Measurements from ENCODE around the gene NTHL1. TPM values are rescaled to one million over a fixed set of nuclear protein-coding genes. Genes with fewer than 3 reads are reported as not detected.

NTHL1 gene
- total RNA-seq, 6 donors from 2014 or later: 17.8 to 43.6 (median 28.8) TPM

DNA sequence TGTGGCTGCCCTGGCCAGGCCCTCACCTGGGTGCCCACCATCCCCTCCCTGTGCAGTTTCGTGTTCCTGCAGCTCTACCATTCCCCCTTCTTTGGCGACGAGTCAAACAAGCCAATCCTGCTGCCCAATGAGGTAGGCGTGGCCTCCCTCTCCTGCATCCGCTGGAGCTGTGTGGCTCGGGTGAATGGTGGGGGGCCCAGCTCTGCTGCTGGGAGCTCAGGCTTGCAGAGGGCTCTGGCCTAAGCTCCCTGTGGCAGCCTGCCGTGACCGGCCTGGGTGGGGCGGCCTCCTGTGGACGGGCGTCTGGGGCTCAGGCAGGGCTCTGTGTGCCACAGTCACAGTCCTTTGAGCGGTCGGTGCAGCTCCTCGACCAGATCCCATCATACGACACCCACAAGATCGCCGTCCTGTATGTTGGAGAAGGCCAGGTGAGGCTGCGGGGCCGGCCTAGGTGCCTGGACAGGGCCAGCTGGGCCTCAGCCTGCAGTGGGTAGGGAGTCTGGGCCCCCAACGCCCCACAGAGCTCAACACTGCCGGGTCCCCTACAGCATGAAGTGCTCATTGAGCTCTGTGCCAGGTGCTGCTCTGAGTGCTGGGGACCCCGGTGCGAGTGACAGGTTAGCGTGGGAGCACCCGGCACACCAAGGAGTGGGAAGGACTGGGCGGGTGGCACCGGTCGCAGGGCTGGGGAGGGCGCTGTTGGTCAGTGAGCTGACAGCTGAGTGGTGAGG is 37.4 kb upstream of the NTHL1 start:
- peaks cover 11 to 99% (median 86%) of the 10 kb centered on the region in 4 donors for H3K36me3 ChIP-seq
- ATAC-seq (ENCODE audit: low FRiP score in 2 of 2): no peak
- TF ChIP-seq POLR2A (IDR thresholded peaks at IDR 0.05) (no peak), POLR2AphosphoS5 (IDR thresholded peaks at IDR 0.05) (no peak), EP300 (IDR thresholded peaks at IDR 0.05) (no peak)
- TF ChIP-seq, protein P1, sequence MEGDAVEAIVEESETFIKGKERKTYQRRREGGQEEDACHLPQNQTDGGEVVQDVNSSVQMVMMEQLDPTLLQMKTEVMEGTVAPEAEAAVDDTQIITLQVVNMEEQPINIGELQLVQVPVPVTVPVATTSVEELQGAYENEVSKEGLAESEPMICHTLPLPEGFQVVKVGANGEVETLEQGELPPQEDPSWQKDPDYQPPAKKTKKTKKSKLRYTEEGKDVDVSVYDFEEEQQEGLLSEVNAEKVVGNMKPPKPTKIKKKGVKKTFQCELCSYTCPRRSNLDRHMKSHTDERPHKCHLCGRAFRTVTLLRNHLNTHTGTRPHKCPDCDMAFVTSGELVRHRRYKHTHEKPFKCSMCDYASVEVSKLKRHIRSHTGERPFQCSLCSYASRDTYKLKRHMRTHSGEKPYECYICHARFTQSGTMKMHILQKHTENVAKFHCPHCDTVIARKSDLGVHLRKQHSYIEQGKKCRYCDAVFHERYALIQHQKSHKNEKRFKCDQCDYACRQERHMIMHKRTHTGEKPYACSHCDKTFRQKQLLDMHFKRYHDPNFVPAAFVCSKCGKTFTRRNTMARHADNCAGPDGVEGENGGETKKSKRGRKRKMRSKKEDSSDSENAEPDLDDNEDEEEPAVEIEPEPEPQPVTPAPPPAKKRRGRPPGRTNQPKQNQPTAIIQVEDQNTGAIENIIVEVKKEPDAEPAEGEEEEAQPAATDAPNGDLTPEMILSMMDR (IDR thresholded peaks at IDR 0.05): no peak
- H3K4me1 ChIP-seq: peaks cover 19 to 31% (median 24%) of the 10 kb centered on the region in 4 donors
- H3K27me3 ChIP-seq: no peaks in the 10 kb centered on the region
- H3K27ac ChIP-seq: no peak overlapping the region
- whole genome bisulfite sequencing, 2 donors: 90 to 92% methylated on average over 20 to 28 of the region's 29 CpGs
- DNase-seq: peak in 1 of 2 donors; percentile 79
- H3K9me3 ChIP-seq: no peaks in the 10 kb centered on the region
- H3K4me3 ChIP-seq: no peak overlapping the region

GRCh38 chr16:2083876-2084780 is 36.5 kb upstream of the NTHL1 start:
- peaks cover 19 to 31% (median 24%) of the 10 kb centered on the region in 4 donors for H3K4me1 ChIP-seq
- no peaks in the 10 kb centered on the region for H3K27me3 ChIP-seq
- H3K27ac ChIP-seq: peak overlapping the region in 3 of 4 donors; percentile 26 to 65 (median 46)
- TF ChIP-seq EP300 (IDR thresholded peaks at IDR 0.05): no peak
- TF ChIP-seq, protein P1 (IDR thresholded peaks at IDR 0.05): no peak
- no peak for TF ChIP-seq POLR2AphosphoS5 (IDR thresholded peaks at IDR 0.05)
- no peak for TF ChIP-seq POLR2A (IDR thresholded peaks at IDR 0.05)
- H3K36me3 ChIP-seq: peaks cover 9 to 99% (median 87%) of the 10 kb centered on the region in 4 donors
- peak in 1 of 2 donors; percentile 82 for DNase-seq
- no peak overlapping the region for H3K4me3 ChIP-seq
- no peaks in the 10 kb centered on the region for H3K9me3 ChIP-seq
- ATAC-seq (ENCODE audit: low FRiP score in 2 of 2): no peak
- 97 to 98% methylated on average over 10 to 23 of the region's 44 CpGs for WGBS, 2 donors

DNA sequence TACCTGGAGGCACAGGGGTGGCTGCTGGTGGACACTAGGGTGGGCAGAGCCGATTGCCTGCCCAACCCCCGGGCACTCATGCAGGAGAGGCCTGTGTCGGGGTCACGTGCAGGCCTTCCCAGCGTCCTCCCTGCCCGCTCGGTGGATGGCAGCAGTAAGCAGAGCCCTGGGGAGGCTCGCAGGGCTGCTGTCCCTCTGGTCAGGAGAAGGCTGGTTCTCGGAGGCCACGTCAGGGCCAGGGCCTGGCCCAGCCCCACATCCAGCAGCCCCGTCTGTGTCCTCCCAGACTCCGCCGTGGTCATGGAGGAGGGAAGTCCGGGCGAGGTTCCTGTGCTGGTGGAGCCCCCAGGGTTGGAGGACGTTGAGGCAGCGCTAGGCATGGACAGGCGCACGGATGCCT is 35.8 kb upstream of the NTHL1 start:
- no peaks in the 10 kb centered on the region for H3K27me3 ChIP-seq

GRCh38 chr16:2082983-2083364 is 35.3 kb upstream of the NTHL1 start:
- no peak for TF ChIP-seq EP300 (IDR thresholded peaks at IDR 0.05)
- no peak for TF ChIP-seq POLR2AphosphoS5 (IDR thresholded peaks at IDR 0.05)
- TF ChIP-seq, protein P1 (IDR thresholded peaks at IDR 0.05): no peak
- no peak for TF ChIP-seq POLR2A (IDR thresholded peaks at IDR 0.05)
- Histone ChIP-seq H3K9me3 (no peaks in the 10 kb centered on the region), H3K27me3 (no peaks in the 10 kb centered on the region), H3K36me3 (peaks cover under 1 to 96% (median 83%) of the 10 kb centered on the region in 4 donors), H3K4me1 (peaks cover 19 to 31% (median 24%) of the 10 kb centered on the region in 4 donors), H3K4me3 (no peak overlapping the region), H3K27ac (peak overlapping the region; percentile 26 to 65 (median 38))
- 48% methylated on average over 16 of the region's 16 CpGs; no CpG with 5 or more reads in 1 of the 2 donors for WGBS, 2 donors
- no peak for ATAC-seq (ENCODE audit: low FRiP score in 2 of 2)
- no peak for DNase-seq

More for the DNA sequence above, 35.8 kb upstream of the NTHL1 start:
- H3K4me3 ChIP-seq: no peak overlapping the region
- ATAC-seq (ENCODE audit: low FRiP score in 2 of 2): no peak
- H3K27ac ChIP-seq: peak overlapping the region in 3 of 4 donors; percentile 26 to 65 (median 46)
- peaks cover 19 to 31% (median 24%) of the 10 kb centered on the region in 4 donors for H3K4me1 ChIP-seq
- H3K36me3 ChIP-seq: peaks cover 5 to 97% (median 85%) of the 10 kb centered on the region in 4 donors
- TF ChIP-seq POLR2A (IDR thresholded peaks at IDR 0.05) (no peak), POLR2AphosphoS5 (IDR thresholded peaks at IDR 0.05) (no peak), EP300 (IDR thresholded peaks at IDR 0.05) (no peak)
- TF ChIP-seq, protein P1 (IDR thresholded peaks at IDR 0.05): no peak
- 20 to 95% methylated on average over 1 to 13 of the region's 19 CpGs for WGBS, 2 donors
- DNase-seq: peak in 1 of 2 donors; percentile 71
- no peaks in the 10 kb centered on the region for H3K9me3 ChIP-seq
